ENCODE results near the gene PIAS2.
A peak's percentile ranks its signal among the peaks of the same experiment; 100 is the strongest.

PIAS2 gene

DNA sequence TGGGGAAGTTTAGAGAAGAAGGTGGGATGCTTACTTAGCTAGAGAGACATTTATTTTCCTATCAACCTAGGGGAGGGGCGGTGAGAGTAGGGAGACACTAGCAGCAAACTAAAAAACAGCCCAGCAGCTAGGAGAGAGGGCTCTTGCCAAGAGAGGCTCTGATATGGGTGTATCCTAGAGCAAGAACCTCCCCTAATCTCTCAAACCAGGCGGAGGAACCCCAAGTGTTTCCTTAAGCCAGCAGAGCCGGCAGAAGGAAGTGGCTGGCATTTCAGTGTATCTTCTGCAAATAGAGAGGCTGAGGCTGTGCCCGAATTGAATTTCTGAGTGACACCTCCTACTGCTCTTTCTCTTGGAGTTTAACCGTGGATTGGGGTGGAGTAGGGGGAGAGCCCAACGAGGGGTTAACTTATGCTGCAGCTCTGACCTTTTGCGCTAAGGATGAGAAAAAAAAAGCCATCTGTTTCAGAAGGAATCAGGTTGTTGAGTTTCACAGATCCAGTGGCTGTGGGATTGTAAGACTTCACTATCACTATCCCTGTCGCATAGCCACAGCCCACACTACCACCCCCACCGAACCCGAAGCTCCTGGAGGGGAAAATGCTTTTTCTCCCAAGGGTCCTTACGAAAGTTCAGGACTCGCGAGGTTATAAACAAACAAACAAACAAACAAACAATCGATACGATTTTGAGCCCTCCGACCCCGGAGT lies 161.8 kb downstream of the PIAS2 start:
- Histone ChIP-seq H3K36me3 (peaks cover 0 to 5% (median 0%) of the 10 kb centered on the region in 11 experiments; a peak in 1 of 22 replicates), H3K4me1 (peaks cover 28 to 45% (median 35%) of the 10 kb centered on the region in 10 experiments), H3K9ac (peak overlapping the region in 8 of 11 experiments; percentile 36 to 80 (median 77); a peak in 15 of 22 replicates), H3K27ac (peak overlapping the region in 9 of 11 experiments; percentile 67 to 86 (median 77); a peak in 16 of 22 replicates), H3K4me2 (peak overlapping the region; percentile 77 to 97 (median 84)), H3K9me3 (replicated peaks in 1 of 11) (peaks cover 8 to 33% (median 23%) of the 10 kb centered on the region in 11 experiments; a peak in 20 of 22 replicates), H4K20me1 (no peaks in the 10 kb centered on the region), H3K27me3 (peaks cover 0 to 8% (median 0%) of the 10 kb centered on the region in 11 experiments; a peak in 6 of 22 replicates), H3K4me3 (peak overlapping the region; percentile 54 to 73 (median 66); a peak in 18 of 20 replicates)
- no peak for TF ChIP-seq Cebpa-rat (IDR thresholded peaks at IDR 0.05)

GRCh38 chr18:46754661-46755292 lies 162.5 kb downstream of the PIAS2 start:
- peak overlapping the region in 8 of 10 experiments; percentile 24 to 73 (median 68); a peak in 15 of 20 replicates for H3K4me3 ChIP-seq
- H4K20me1 ChIP-seq: no peaks in the 10 kb centered on the region
- H3K27ac ChIP-seq: peak overlapping the region in 10 of 11 experiments; percentile 64 to 86 (median 76); a peak in 21 of 22 replicates

GRCh38 chr18:46754188-46754587 lies 163.1 kb downstream of the PIAS2 start:
- Histone ChIP-seq H3K4me2 (peak overlapping the region; percentile 77 to 97 (median 84)), H3K36me3 (peaks cover 0 to 5% (median 0%) of the 10 kb centered on the region in 11 experiments; a peak in 1 of 22 replicates), H3K4me1 (peaks cover 28 to 45% (median 35%) of the 10 kb centered on the region in 10 experiments), H3K4me3 (peak overlapping the region in 8 of 10 experiments; percentile 24 to 70 (median 66); a peak in 14 of 20 replicates), H3K9me3 (replicated peaks in 1 of 11) (peaks cover 8 to 33% (median 23%) of the 10 kb centered on the region in 11 experiments; a peak in 20 of 22 replicates), H4K20me1 (no peaks in the 10 kb centered on the region), H3K27ac (peak overlapping the region in 10 of 11 experiments; percentile 64 to 86 (median 76); a peak in 20 of 22 replicates), H3K27me3 (peaks cover 0 to 8% (median 0%) of the 10 kb centered on the region in 11 experiments; a peak in 6 of 22 replicates), H3K9ac (peak overlapping the region in 10 of 11 experiments; percentile 1 to 80 (median 76); a peak in 14 of 22 replicates)
- peak in 7 of 11 experiments; percentile 28 to 78 (median 54); a peak in 8 of 22 replicates for TF ChIP-seq Cebpa-rat (IDR thresholded peaks at IDR 0.05)

More at GRCh38 chr18:46754661-46755292, 162.5 kb downstream of the PIAS2 start:
- H3K4me1 ChIP-seq: peaks cover 28 to 45% (median 35%) of the 10 kb centered on the region in 10 experiments
- H3K9ac ChIP-seq: peak overlapping the region in 10 of 11 experiments; percentile 1 to 80 (median 76); a peak in 14 of 22 replicates
- H3K36me3 ChIP-seq: peaks cover 0 to 5% (median 0%) of the 10 kb centered on the region in 11 experiments; a peak in 1 of 22 replicates
- H3K4me2 ChIP-seq: peak overlapping the region; percentile 77 to 97 (median 84)
- peaks cover 0 to 8% (median 0%) of the 10 kb centered on the region in 11 experiments; a peak in 6 of 22 replicates for H3K27me3 ChIP-seq
- no peak for TF ChIP-seq Cebpa-rat (IDR thresholded peaks at IDR 0.05)
- peaks cover 8 to 33% (median 23%) of the 10 kb centered on the region in 11 experiments; a peak in 20 of 22 replicates for H3K9me3 ChIP-seq (replicated peaks in 1 of 11)

Measured in BLaER1 treated with 17β-estradiol and CSF1 and Interleukin-3, amounts not matched to agents 10 nM and 100 nM (cell line).